ENCODE results near the gene SLC50A1. TPM values are rescaled to one million over a fixed set of nuclear protein-coding genes. Genes with fewer than 3 reads are reported as not detected.
"Not testable (repeated sequence)": the region's sequence is repeated elsewhere in the genome, so short reads cannot be mapped to it uniquely, and the experiment has no call there.

Gene SLC50A1
- total RNA-seq, 4 donors from 2014 or later = 5.7 to 33.9 (median 14.9) TPM

DNA sequence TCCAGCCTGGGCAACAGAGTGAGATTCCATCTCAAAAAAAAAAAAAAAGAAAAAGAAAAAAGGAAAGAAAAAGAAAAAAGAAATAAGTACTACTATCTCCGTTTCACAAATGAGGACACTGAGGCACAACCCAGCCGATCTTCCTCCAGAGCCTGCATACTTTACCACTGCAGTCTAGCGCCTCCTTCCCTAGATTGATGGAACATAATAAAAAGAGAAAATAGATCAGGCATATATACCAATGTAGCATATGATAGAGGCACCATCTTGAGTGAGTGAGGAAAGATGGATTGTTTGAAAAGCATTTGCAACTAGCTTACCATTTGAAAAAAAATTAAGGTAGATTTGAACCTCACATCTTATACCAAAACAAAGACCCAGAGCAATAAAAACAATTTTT lies 9.8 kb downstream of the SLC50A1 start:
- H3K4me3 ChIP-seq = no peak overlapping the region
- TF ChIP-seq, protein P1, sequence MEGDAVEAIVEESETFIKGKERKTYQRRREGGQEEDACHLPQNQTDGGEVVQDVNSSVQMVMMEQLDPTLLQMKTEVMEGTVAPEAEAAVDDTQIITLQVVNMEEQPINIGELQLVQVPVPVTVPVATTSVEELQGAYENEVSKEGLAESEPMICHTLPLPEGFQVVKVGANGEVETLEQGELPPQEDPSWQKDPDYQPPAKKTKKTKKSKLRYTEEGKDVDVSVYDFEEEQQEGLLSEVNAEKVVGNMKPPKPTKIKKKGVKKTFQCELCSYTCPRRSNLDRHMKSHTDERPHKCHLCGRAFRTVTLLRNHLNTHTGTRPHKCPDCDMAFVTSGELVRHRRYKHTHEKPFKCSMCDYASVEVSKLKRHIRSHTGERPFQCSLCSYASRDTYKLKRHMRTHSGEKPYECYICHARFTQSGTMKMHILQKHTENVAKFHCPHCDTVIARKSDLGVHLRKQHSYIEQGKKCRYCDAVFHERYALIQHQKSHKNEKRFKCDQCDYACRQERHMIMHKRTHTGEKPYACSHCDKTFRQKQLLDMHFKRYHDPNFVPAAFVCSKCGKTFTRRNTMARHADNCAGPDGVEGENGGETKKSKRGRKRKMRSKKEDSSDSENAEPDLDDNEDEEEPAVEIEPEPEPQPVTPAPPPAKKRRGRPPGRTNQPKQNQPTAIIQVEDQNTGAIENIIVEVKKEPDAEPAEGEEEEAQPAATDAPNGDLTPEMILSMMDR (IDR thresholded peaks at IDR 0.05) = no peak
- TF ChIP-seq POLR2A (IDR thresholded peaks at IDR 0.05) (no peak), EP300 (IDR thresholded peaks at IDR 0.05) (no peak)
- no peaks in the 10 kb centered on the region for H3K9me3 ChIP-seq
- no peak for DNase-seq (ENCODE audit: low spot score in 2 of 2)
- 86 to 90% methylated on average over 3 of the region's 3 CpGs for WGBS, 2 donors
- peaks cover 0 to 16% of the 10 kb centered on the region in 2 donors for H3K27me3 ChIP-seq
- no peaks in the 10 kb centered on the region for H3K36me3 ChIP-seq
- peaks cover 0 to 2% (median 0%) of the 10 kb centered on the region in 4 donors for H3K4me1 ChIP-seq
- no peak overlapping the region for H3K27ac ChIP-seq

GRCh38 chr1:155155996-155156643 lies 20.5 kb downstream of the SLC50A1 start:
- not testable (repeated sequence) for H3K4me3 ChIP-seq; H3K4me1 ChIP-seq; H3K9me3 ChIP-seq; H3K27ac ChIP-seq; H3K36me3 ChIP-seq; DNase-seq (ENCODE audit: low spot score in 2 of 2); H3K27me3 ChIP-seq
- 63 to 74% methylated on average over 3 of the region's 3 CpGs for WGBS, 2 donors

DNA sequence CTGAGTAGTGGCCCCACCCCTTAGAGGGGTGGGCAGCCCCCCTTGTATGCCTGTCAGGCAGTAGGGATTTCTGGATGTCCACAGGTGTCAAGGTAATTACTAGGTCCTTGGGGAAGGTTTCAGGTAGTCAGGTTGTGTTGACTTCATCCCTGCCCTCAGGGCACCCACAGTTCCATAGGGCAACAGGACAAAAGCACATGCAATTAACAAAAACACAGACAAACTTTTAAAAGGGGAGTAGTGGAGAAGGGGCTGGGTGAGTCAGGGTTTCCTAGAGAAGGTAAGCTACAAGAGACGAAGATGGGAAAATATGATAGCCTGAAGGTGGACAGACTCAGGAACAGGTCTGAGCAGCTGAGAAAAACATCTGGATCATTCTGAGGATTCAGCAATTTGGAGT lies 23.3 kb downstream of the SLC50A1 start:
- Histone ChIP-seq H3K27me3 (no peaks in the 10 kb centered on the region), H3K9me3 (no peaks in the 10 kb centered on the region), H3K4me3 (no peak overlapping the region), H3K4me1 (no peaks in the 10 kb centered on the region), H3K27ac (no peak overlapping the region), H3K36me3 (no peaks in the 10 kb centered on the region)
- no peak for DNase-seq (ENCODE audit: low spot score in 2 of 2)
- WGBS, 2 donors = 80 to 89% methylated on average over 1 of the region's 1 CpG
- TF ChIP-seq, protein P1 (IDR thresholded peaks at IDR 0.05) = no peak
- TF ChIP-seq POLR2A (IDR thresholded peaks at IDR 0.05) (no peak), EP300 (IDR thresholded peaks at IDR 0.05) (no peak)

DNA sequence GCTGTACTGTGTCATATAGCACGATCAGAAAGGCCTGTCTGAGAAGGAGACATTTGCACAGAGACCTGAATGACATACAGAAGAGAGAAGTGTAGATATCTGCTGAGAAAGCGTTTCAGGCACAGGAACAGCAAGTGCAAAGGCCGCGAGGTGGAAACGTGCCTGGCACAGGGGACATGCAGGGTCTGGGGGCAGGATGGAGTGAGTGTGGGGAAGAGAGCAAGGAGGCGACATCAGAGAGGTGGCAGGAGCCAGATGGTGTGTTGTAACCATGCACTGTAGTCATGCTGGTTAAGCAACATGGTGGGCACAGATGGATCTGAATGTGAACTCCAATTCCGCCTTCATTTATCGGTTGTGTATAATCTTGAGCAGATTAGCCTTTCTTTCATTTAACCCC lies 24.5 kb downstream of the SLC50A1 start:
- no peak for TF ChIP-seq POLR2A (IDR thresholded peaks at IDR 0.05)
- no peak for TF ChIP-seq EP300 (IDR thresholded peaks at IDR 0.05)
- TF ChIP-seq, protein P1 (IDR thresholded peaks at IDR 0.05) = no peak
- no peaks in the 10 kb centered on the region for H3K36me3 ChIP-seq
- no peaks in the 10 kb centered on the region for H3K4me1 ChIP-seq
- DNase-seq (ENCODE audit: low spot score in 2 of 2) = no peak
- no peaks in the 10 kb centered on the region for H3K27me3 ChIP-seq
- 73 to 81% methylated on average over 8 of the region's 8 CpGs for WGBS, 2 donors
- no peak overlapping the region for H3K4me3 ChIP-seq
- H3K27ac ChIP-seq = no peak overlapping the region
- no peaks in the 10 kb centered on the region for H3K9me3 ChIP-seq

DNA sequence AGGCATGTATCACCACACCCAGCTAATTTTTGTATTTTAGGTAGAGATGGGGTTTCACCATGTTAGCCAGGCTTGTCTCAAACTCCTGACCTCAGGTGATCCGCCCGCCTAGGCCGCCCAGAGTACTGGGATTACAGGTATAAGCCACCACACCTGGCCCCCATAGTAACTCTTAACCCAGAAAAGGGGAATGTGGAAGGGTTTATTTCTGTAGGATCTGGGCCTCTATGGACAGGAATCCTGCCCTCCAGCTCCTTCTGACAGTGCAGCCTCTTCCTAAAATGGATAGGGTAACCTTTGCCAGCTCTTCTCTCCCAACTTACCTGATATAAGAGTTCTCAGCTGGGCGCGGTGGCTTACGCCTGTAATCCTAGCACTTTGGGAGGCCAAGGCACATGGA lies 27.0 kb downstream of the SLC50A1 start:
- H3K4me3 ChIP-seq; H3K27ac ChIP-seq; H3K9me3 ChIP-seq; H3K27me3 ChIP-seq; DNase-seq (ENCODE audit: low spot score in 2 of 2); H3K36me3 ChIP-seq: not testable (repeated sequence)
- H3K4me1 ChIP-seq = peaks cover 0 to 19% (median 12%) of the 10 kb centered on the region in 4 donors
- 96 to 99% methylated on average over 6 of the region's 6 CpGs for WGBS, 2 donors

- WGBS, 2 donors = 96 to 98% methylated on average over 4 of the region's 4 CpGs
- not testable (repeated sequence) for H3K27me3 ChIP-seq; DNase-seq (ENCODE audit: low spot score in 2 of 2)
These were observed 28.1 kb downstream of the SLC50A1 start for GRCh38 chr1:155163785-155164184.

DNA sequence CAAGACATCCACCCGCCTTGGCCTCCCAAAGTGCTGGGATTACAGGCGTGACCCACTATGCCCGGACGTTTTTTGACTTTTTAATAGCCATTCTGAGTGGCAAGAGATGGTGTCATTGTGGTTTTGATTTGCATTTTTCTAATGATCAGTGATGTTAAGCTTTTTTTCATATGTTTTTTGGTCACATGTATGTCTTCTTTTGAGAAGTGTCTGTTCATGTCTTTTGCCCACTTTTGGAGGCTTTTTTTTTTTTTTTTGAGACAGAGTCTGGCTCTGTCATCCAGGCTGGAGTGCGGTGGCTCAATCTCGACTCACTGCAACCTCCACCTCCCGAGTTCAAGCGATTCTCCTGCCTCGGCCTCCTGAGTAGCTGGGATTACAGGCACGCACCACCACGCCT lies 29.0 kb downstream of the SLC50A1 start:
- not testable (repeated sequence) for H3K9me3 ChIP-seq; H3K4me3 ChIP-seq; H3K27ac ChIP-seq; H3K27me3 ChIP-seq; DNase-seq (ENCODE audit: low spot score in 2 of 2)
- Histone ChIP-seq H3K36me3 (peaks cover 0 to 14% (median 0%) of the 10 kb centered on the region in 3 donors), H3K4me1 (peaks cover 0 to 24% (median 14%) of the 10 kb centered on the region in 4 donors)
- WGBS, 2 donors = 93 to 96% methylated on average over 11 of the region's 11 CpGs

More at GRCh38 chr1:155163785-155164184, 28.1 kb downstream of the SLC50A1 start:
- H3K36me3 ChIP-seq, H3K9me3 ChIP-seq, H3K27ac ChIP-seq, H3K4me3 ChIP-seq: not testable (repeated sequence)
- peaks cover 0 to 24% (median 14%) of the 10 kb centered on the region in 4 donors for H3K4me1 ChIP-seq

Measured in tibial nerve (tissue), 4 donors.